ENCODE results near the gene SLC12A7. TPM values are rescaled to one million over a fixed set of nuclear protein-coding genes. Genes with fewer than 3 reads are reported as not detected.

Gene SLC12A7
- total RNA-seq, 1 experiment from 2014 or later: 6.3 TPM

- no peaks in the 10 kb centered on the region for H3K4me1 Mint-ChIP-seq (ENCODE audit: insufficient read depth, unreplicated experiment)
- no peaks in the 10 kb centered on the region for H3K36me3 Mint-ChIP-seq (ENCODE audit: insufficient read depth, unreplicated experiment)
- TF ChIP-seq CTCF (IDR thresholded peaks at IDR 0.05; ENCODE audit: unreplicated experiment): no peak
- no peak overlapping the region for H3K27ac Mint-ChIP-seq (ENCODE audit: low read depth, unreplicated experiment)
- ChIA-PET CTCF (no interaction called here), POLR2A (interaction anchor here (0.6 kb wide), 1 partner anchor 411 kb away, joined by 3 read pairs; no protein-coding TSS in a partner anchor)
- no peak overlapping the region for H3K4me3 Mint-ChIP-seq (ENCODE audit: unreplicated experiment)
- peaks cover 10% of the 10 kb centered on the region for H3K9me3 Mint-ChIP-seq (ENCODE audit: unreplicated experiment)
- BruUV-seq (replicated peaks): no TSS peak
- intact Hi-C loops (cut with micrococcal nuclease): no loop called here
- no peak for DNase-seq (ENCODE audit: unreplicated experiment)
- H3K27me3 Mint-ChIP-seq (ENCODE audit: insufficient read depth, unreplicated experiment): no peaks in the 10 kb centered on the region
These were observed 81.0 kb downstream of the SLC12A7 start for GRCh38 chr5:1030801-1031271.

GRCh38 chr5:1029945-1030625 is 81.8 kb downstream of the SLC12A7 start:
- H3K9me3 Mint-ChIP-seq (ENCODE audit: unreplicated experiment): peaks cover 7% of the 10 kb centered on the region
- DNase-seq (ENCODE audit: unreplicated experiment): no peak
- no peaks in the 10 kb centered on the region for H3K27me3 Mint-ChIP-seq (ENCODE audit: insufficient read depth, unreplicated experiment)
- H3K4me3 Mint-ChIP-seq (ENCODE audit: unreplicated experiment): no peak overlapping the region
- BruUV-seq (replicated peaks): no TSS peak
- ChIA-PET CTCF (interaction anchor here (0.5 kb wide), 1 partner anchor 57 kb away, joined by 3 read pairs; no protein-coding TSS in a partner anchor), POLR2A (no interaction called here)
- no peaks in the 10 kb centered on the region for H3K36me3 Mint-ChIP-seq (ENCODE audit: insufficient read depth, unreplicated experiment)
- intact Hi-C loops (cut with micrococcal nuclease): no loop called here
- no peak for TF ChIP-seq CTCF (IDR thresholded peaks at IDR 0.05; ENCODE audit: unreplicated experiment)
- no peak overlapping the region for H3K27ac Mint-ChIP-seq (ENCODE audit: low read depth, unreplicated experiment)
- no peaks in the 10 kb centered on the region for H3K4me1 Mint-ChIP-seq (ENCODE audit: insufficient read depth, unreplicated experiment)

GRCh38 chr5:1029282-1029944 is 82.5 kb downstream of the SLC12A7 start:
- no TSS peak for BruUV-seq (replicated peaks)
- H3K9me3 Mint-ChIP-seq (ENCODE audit: unreplicated experiment): no peaks in the 10 kb centered on the region

More at GRCh38 chr5:1029282-1029944, 82.5 kb downstream of the SLC12A7 start:
- intact Hi-C loops (cut with micrococcal nuclease): no loop called here
- no peaks in the 10 kb centered on the region for H3K27me3 Mint-ChIP-seq (ENCODE audit: insufficient read depth, unreplicated experiment)
- no peaks in the 10 kb centered on the region for H3K36me3 Mint-ChIP-seq (ENCODE audit: insufficient read depth, unreplicated experiment)
- H3K27ac Mint-ChIP-seq (ENCODE audit: low read depth, unreplicated experiment): no peak overlapping the region
- ChIA-PET POLR2A (no interaction called here), CTCF (no interaction called here)
- H3K4me1 Mint-ChIP-seq (ENCODE audit: insufficient read depth, unreplicated experiment): no peaks in the 10 kb centered on the region
- no peak overlapping the region for H3K4me3 Mint-ChIP-seq (ENCODE audit: unreplicated experiment)
- TF ChIP-seq CTCF (IDR thresholded peaks at IDR 0.05; ENCODE audit: unreplicated experiment): no peak
- no peak for DNase-seq (ENCODE audit: unreplicated experiment)

All from MCF 10A (cell line).